HUDEP-2 (cell line): ENCODE results near the gene FARSB.
A peak's percentile ranks its signal among the peaks of the same experiment; 100 is the strongest.
"Not testable (repeated sequence)": the region's sequence is repeated elsewhere in the genome, so short reads cannot be mapped to it uniquely, and the experiment has no call there.

Source experiments
- DNase-seq, 76 experiments: peaks; one replicate each; lab custom pipeline; 2025; ENCODE audit not compliant: unreplicated experiment in 76 of 76; lab: John Stamatoyannopoulos, UW

Gene FARSB

GRCh38 chr2:222609381-222609780 is 46.5 kb downstream of the FARSB start:
- DNase-seq, result no peak

GRCh38 chr2:222608081-222608480 is 47.8 kb downstream of the FARSB start:
- no peak for DNase-seq

- peak in 11 of 76 experiments; percentile 1 to 34 (median 5) for DNase-seq
Measured at GRCh38 chr2:222606306-222606705, 49.6 kb downstream of the FARSB start.

- DNase-seq, result peak in 21 of 76 experiments; percentile 5 to 61 (median 23)
Measured at GRCh38 chr2:222604749-222605515, 51.0 kb downstream of the FARSB start.

- no peak for DNase-seq
Measured at GRCh38 chr2:222603501-222603900, 52.4 kb downstream of the FARSB start.

GRCh38 chr2:222598611-222599010 is 57.3 kb downstream of the FARSB start:
- no peak for DNase-seq

GRCh38 chr2:222595581-222595980 is 60.3 kb downstream of the FARSB start:
- no peak for DNase-seq

GRCh38 chr2:222594679-222595078 is 61.2 kb downstream of the FARSB start:
- no peak for DNase-seq

GRCh38 chr2:222592176-222592575 is 63.7 kb downstream of the FARSB start:
- no peak for DNase-seq

- no peak for DNase-seq
Measured at GRCh38 chr2:222591661-222592060, 64.2 kb downstream of the FARSB start.

GRCh38 chr2:222584589-222584988 is 71.3 kb downstream of the FARSB start:
- DNase-seq, result not testable (repeated sequence)

GRCh38 chr2:222582928-222583327 is 73.0 kb downstream of the FARSB start:
- peak in 5 of 76 experiments; percentile 3 to 41 (median 15) for DNase-seq

- DNase-seq, result no peak
Measured at GRCh38 chr2:222577341-222577740, 78.6 kb downstream of the FARSB start.

GRCh38 chr2:222576171-222577081 is 79.5 kb downstream of the FARSB start:
- peak in 21 of 76 experiments; percentile 3 to 71 (median 30) for DNase-seq

- DNase-seq, result no peak
Measured at GRCh38 chr2:222575618-222576017, 80.3 kb downstream of the FARSB start.

GRCh38 chr2:222572751-222573174 is 83.1 kb downstream of the FARSB start:
- peak in 28 of 76 experiments; percentile 6 to 53 (median 22) for DNase-seq

- DNase-seq, result no peak
Measured at GRCh38 chr2:222572264-222572721, 83.6 kb downstream of the FARSB start.

GRCh38 chr2:222569826-222570225 is 86.1 kb downstream of the FARSB start:
- DNase-seq, result no peak

GRCh38 chr2:222568865-222569264 is 87.0 kb downstream of the FARSB start:
- DNase-seq, result no peak

- no peak for DNase-seq
Measured at GRCh38 chr2:222566229-222566628, 89.7 kb downstream of the FARSB start.

GRCh38 chr2:222563936-222564335 is 92.0 kb downstream of the FARSB start:
- DNase-seq, result no peak
